A549 (cell line): Measurements from ENCODE around the gene SHC2. TPM values are rescaled to one million over a fixed set of nuclear protein-coding genes. Genes with fewer than 3 reads are reported as not detected.

Source experiments
- ATAC-seq, 2 experiments: fragments of 200-7000 bp in 1 of 2; fragments of >200 bp in 1 of 2; cut with Nextera tagmentation in 1 of 2; cut with Tn5 transposase in 1 of 2; 3 replicates each; pipeline versions ENCODE4 v1.8.0 to v1.9.1; 2018 to 2020; ENCODE audit warnings: mild to moderate bottlenecking in 1 of 2, moderate library complexity in 1 of 2
- CTCF ChIA-PET: fragments of 300-600 bp; sonication (Branson Sonifier 250); formaldehyde crosslinking; extraction: SDS; loops from one replicate; lab custom pipeline; 2021; ENCODE audit warnings: antibody characterized with exemption, inconsistent platforms; lab: Yijun Ruan, JAX
- POLR2A ChIA-PET: fragments of 350-600 bp; formaldehyde crosslinking; extraction: SDS; loops from one replicate; lab custom pipeline; 2021; ENCODE audit warnings: antibody characterized with exemption, inconsistent platforms; lab: Yijun Ruan, JAX
- DNase-seq, 2 experiments: peaks; one replicate each; pipeline versions ENCODE4 v3.0.0 to v3.0.0-alpha.2; 2011 to 2016; ENCODE audit warnings: low read depth in 1 of 2, low spot score in 1 of 2
- FAIRE-seq: peaks from 2 replicates; lab custom pipeline; 2011; peaks lifted over from hg19 to GRCh38; lab: Jason Lieb, UNC
- H3K27ac ChIP-seq, 2 experiments: fragments of >200 bp; sonication (Bioruptor Twin); formaldehyde crosslinking; 3 replicates each; pipeline ENCODE4 v1.5.1; 2016 to 2017
- H3K4me1 ChIP-seq: fragments of >200 bp; sonication (Bioruptor Twin); formaldehyde crosslinking; 3 replicates; pipeline ENCODE4 v1.6.1; 2016
- H3K4me2 ChIP-seq: fragments of >200 bp; sonication (Bioruptor Twin); formaldehyde crosslinking; 3 replicates; pipeline ENCODE4 v1.6.1; 2016
- H3K4me3 ChIP-seq: fragments of >200 bp; sonication (Bioruptor Twin); formaldehyde crosslinking; 3 replicates; pipeline ENCODE4 v1.5.1; 2016
- H3K9me3 ChIP-seq: fragments of >200 bp; sonication (Bioruptor Twin); formaldehyde crosslinking; 3 replicates; pipeline ENCODE4 v1.6.1; 2016
- BHLHE40 ChIP-seq: IDR thresholded peaks from 2 replicates; pipeline ENCODE4 v1.6.1; 2012; ENCODE audit warnings: low read depth, low read length, inconsistent platforms
- CBX8 ChIP-seq: fragments of 200-600 bp; sonication (generic); IDR thresholded peaks from 2 replicates; pipeline ENCODE4 v1.6.1; 2016
- CEBPB ChIP-seq, 2 experiments: fragments of >200 bp in 1 of 2; sonication (Bioruptor Twin) in 1 of 2; formaldehyde crosslinking in 1 of 2; IDR thresholded peaks; 2 replicates each; pipeline ENCODE4 v1.6.1; 2012 to 2016
- CHD4 ChIP-seq: fragments of 200-600 bp; sonication (generic); IDR thresholded peaks from 2 replicates; pipeline ENCODE4 v1.6.1; 2016; ENCODE audit warnings: antibody characterized with exemption, mild to moderate bottlenecking, borderline replicate concordance
- EHF ChIP-seq: fragments of 250-450 bp; sonication (Bioruptor Pico); IDR thresholded peaks from 2 replicates; pipeline ENCODE4 v1.5.0; 2020; ENCODE audit warnings: mild to moderate bottlenecking
- EHMT2 ChIP-seq: fragments of 200-600 bp; sonication (generic); IDR thresholded peaks from 2 replicates; pipeline ENCODE4 v1.6.1; 2016; ENCODE audit warnings: antibody characterized with exemption, low read depth, mild to moderate bottlenecking, moderate library complexity
- FOSB ChIP-seq: fragments of 250-450 bp; sonication (Bioruptor Pico); IDR thresholded peaks from 2 replicates; pipeline ENCODE4 v1.5.0; 2020; ENCODE audit warnings: mild to moderate bottlenecking, moderate library complexity
- FOSL2 ChIP-seq, 2 experiments: fragments of 450-650 bp in 1 of 2; fragments of >200 bp in 1 of 2; sonication (Bioruptor Twin) in 1 of 2; formaldehyde crosslinking; IDR thresholded peaks; 2 replicates each; pipeline versions ENCODE4 v1.5.0 to v1.6.1; 2016 to 2020; ENCODE audit warnings: mild to moderate bottlenecking in 1 of 2, moderate library complexity in 1 of 2
- GATA3 ChIP-seq: IDR thresholded peaks from 2 replicates; pipeline ENCODE4 v1.6.1; 2012; ENCODE audit warnings: borderline replicate concordance
- HDAC2 ChIP-seq: fragments of 200-600 bp; sonication (generic); IDR thresholded peaks from 2 replicates; pipeline ENCODE4 v1.6.1; 2016
- HEYL ChIP-seq: fragments of 250-450 bp; sonication (Bioruptor Pico); IDR thresholded peaks from 2 replicates; pipeline ENCODE4 v1.8.0; 2021; ENCODE audit warnings: mild to moderate bottlenecking, moderate library complexity
- HOXB13 ChIP-seq: fragments of 250-450 bp; sonication (Bioruptor Pico); IDR thresholded peaks from 2 replicates; pipeline ENCODE4 v1.5.0; 2020; ENCODE audit warnings: low read depth, mild to moderate bottlenecking, moderate library complexity
- HOXB5 ChIP-seq: fragments of 250-450 bp; sonication (Bioruptor Pico); IDR thresholded peaks from 2 replicates; pipeline ENCODE4 v1.5.0; 2020; ENCODE audit warnings: mild to moderate bottlenecking, moderate library complexity
- JUN ChIP-seq, 2 experiments: fragments of >200 bp; sonication (Bioruptor Twin); formaldehyde crosslinking; IDR thresholded peaks; 2 replicates in 1 of 2; 3 replicates in 1 of 2; pipeline ENCODE4 v1.6.1; 2016 to 2017
- JUNB ChIP-seq: fragments of >200 bp; sonication (Bioruptor Twin); formaldehyde crosslinking; IDR thresholded peaks from 2 replicates; pipeline ENCODE4 v1.6.1; 2016
- KDM1A ChIP-seq: fragments of 200-600 bp; sonication (generic); IDR thresholded peaks from 2 replicates; pipeline ENCODE4 v1.6.1; 2016; ENCODE audit warnings: low read depth, mild to moderate bottlenecking
- KDM5A ChIP-seq: fragments of 200-600 bp; sonication (generic); IDR thresholded peaks from 2 replicates; pipeline ENCODE4 v1.6.1; 2016; ENCODE audit warnings: antibody characterized with exemption, mild to moderate bottlenecking
- MAZ ChIP-seq: fragments of 150-350 bp; IDR thresholded peaks from 2 replicates; pipeline ENCODE4 v1.6.1; 2014; ENCODE audit warnings: antibody characterized with exemption, low read depth, low read length, borderline replicate concordance
- NFE2L2 ChIP-seq: fragments of 150-350 bp; conservative IDR thresholded peaks from 2 replicates; pipeline ENCODE4 v1.6.1; 2014; ENCODE audit warnings: low read length
- NR3C1 ChIP-seq: fragments of >200 bp; sonication (Bioruptor Twin); formaldehyde crosslinking; IDR thresholded peaks from 3 replicates; pipeline ENCODE4 v1.6.1; 2017
- PHF8 ChIP-seq: fragments of 200-600 bp; sonication (generic); IDR thresholded peaks from 2 replicates; pipeline ENCODE4 v1.6.1; 2016; ENCODE audit warnings: low read depth, mild to moderate bottlenecking, antibody characterized with exemption, moderate library complexity, borderline replicate concordance
- POLR2A ChIP-seq: IDR thresholded peaks from 2 replicates; pipeline ENCODE4 v1.6.1; 2012; ENCODE audit warnings: mild to moderate bottlenecking, low read length
- POLR2AphosphoS2 ChIP-seq: conservative IDR thresholded peaks from 2 replicates; pipeline ENCODE4 v1.6.1; 2012; ENCODE audit warnings: low read length, improper control_type of control experiment, inconsistent platforms
- RCOR1 ChIP-seq: fragments of 150-350 bp; IDR thresholded peaks from 2 replicates; pipeline ENCODE4 v1.6.1; 2014; ENCODE audit warnings: antibody characterized with exemption, low read length, low read depth
- RNF2 ChIP-seq: fragments of 200-600 bp; sonication (generic); IDR thresholded peaks from 2 replicates; pipeline ENCODE4 v1.6.1; 2016; ENCODE audit warnings: low read depth, mild to moderate bottlenecking, antibody characterized with exemption, moderate library complexity, borderline replicate concordance
- SMC3 ChIP-seq: fragments of >200 bp; sonication (Bioruptor Twin); formaldehyde crosslinking; IDR thresholded peaks from 3 replicates; pipeline ENCODE4 v1.6.1; 2018; ENCODE audit warnings: inconsistent platforms
- ZC3H11A ChIP-seq: fragments of 450-650 bp; IDR thresholded peaks from 2 replicates; pipeline ENCODE4 v1.6.1; 2014; ENCODE audit warnings: antibody characterized with exemption, mild to moderate bottlenecking
- WGBS: methylation state at CpG from one replicate; pipeline ENCODE4 v1.1.6; 2017; ENCODE audit errors: missing lambda C conversion rate; 5-methylcytosine and 5-hydroxymethylcytosine counted together
- polyA plus RNA-seq, 4 experiments: library from polyadenylated mRNA; depleted of rRNA in 3 of 4; stranded (reverse); fragments of >200 nt; fragmentation: RNase III in 1 of 4; extraction: RNeasy Plus Mini Kit Qiagen cat#74134 plus additional on column Dnase treatment in 1 of 4; gene quantifications; 2 replicates in 3 of 4; 3 replicates in 1 of 4; pipeline ENCODE4 v1.2.3, GENCODE V29; 2011 to 2017
- TF ChIP-seq, protein P1 (sequence below): fragments of 250-450 bp; sonication (Bioruptor Pico); IDR thresholded peaks from 2 replicates; pipeline ENCODE4 v1.5.0; 2020; ENCODE audit warnings: low read depth, mild to moderate bottlenecking, moderate library complexity
- TF ChIP-seq, protein P2 (sequence below): fragments of >200 bp; sonication (Bioruptor Twin); formaldehyde crosslinking; IDR thresholded peaks from 2 replicates; pipeline ENCODE4 v1.6.1; 2016
- TF ChIP-seq, protein P3 (sequence below): fragments of >200 bp; sonication (Bioruptor Twin); formaldehyde crosslinking; IDR thresholded peaks from 3 replicates; pipeline ENCODE4 v1.6.1; 2016
- TF ChIP-seq, protein P4 (sequence below): fragments of 150-350 bp; IDR thresholded peaks from 2 replicates; pipeline ENCODE4 v1.6.1; 2014; ENCODE audit warnings: low read depth, mild to moderate bottlenecking, low read length

The SHC2 gene
- polyA plus RNA-seq, 2 of the 4 experiments (the other 2 are of a cell fraction), result 0.36 to 0.58 TPM

DNA sequence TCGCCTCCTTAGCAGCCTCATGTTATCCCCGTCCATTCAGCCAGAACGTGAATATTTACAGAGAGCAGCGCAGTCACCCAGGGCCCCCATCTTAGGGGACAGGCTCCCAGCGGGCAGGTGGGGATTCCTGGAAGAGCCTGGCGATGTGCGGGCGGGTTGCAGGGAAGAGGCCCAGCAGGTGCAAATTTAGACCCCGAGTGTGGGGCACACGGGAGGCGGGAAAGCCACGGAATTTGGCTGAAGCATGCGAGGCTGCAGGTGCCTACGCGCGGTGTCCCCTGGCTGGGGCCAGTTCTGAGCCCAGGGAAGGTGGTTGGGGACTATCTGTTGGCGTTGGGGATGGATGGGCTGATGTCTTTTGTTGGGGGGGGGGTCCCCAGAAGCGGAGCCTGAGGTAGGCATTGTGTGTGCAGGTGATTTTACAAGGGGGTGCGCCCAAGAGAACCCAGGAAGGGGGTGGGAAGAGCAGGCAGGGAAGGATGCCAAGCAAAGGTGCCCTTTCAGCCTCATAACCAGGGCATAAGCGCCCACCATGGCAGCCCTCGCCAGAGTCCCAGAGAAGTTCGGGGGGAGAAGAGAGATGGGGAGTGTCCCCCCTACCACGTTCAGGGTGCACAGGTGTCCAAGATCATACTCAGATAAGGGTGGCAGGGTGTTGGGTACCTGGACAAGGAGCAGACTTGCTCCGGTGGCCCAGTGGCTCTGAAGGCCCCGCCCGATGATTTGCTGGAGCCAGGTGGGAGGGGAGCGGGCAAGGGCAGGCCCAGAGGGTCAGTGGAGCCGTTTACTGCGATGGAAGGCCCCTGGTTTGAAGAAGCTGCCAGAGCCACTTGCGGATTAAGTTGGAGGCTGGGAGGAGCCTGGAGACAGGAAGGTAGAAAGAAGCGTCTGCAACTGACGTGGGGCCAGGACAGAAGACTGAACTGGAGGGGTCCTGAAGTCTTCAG, 47.6 kb upstream of the SHC2 start (continued):
- TF ChIP-seq HOXB5 (CRISPR knock-in tag), result no peak
- TF ChIP-seq HEYL, result no peak
- TF ChIP-seq RNF2, result no peak

DNA sequence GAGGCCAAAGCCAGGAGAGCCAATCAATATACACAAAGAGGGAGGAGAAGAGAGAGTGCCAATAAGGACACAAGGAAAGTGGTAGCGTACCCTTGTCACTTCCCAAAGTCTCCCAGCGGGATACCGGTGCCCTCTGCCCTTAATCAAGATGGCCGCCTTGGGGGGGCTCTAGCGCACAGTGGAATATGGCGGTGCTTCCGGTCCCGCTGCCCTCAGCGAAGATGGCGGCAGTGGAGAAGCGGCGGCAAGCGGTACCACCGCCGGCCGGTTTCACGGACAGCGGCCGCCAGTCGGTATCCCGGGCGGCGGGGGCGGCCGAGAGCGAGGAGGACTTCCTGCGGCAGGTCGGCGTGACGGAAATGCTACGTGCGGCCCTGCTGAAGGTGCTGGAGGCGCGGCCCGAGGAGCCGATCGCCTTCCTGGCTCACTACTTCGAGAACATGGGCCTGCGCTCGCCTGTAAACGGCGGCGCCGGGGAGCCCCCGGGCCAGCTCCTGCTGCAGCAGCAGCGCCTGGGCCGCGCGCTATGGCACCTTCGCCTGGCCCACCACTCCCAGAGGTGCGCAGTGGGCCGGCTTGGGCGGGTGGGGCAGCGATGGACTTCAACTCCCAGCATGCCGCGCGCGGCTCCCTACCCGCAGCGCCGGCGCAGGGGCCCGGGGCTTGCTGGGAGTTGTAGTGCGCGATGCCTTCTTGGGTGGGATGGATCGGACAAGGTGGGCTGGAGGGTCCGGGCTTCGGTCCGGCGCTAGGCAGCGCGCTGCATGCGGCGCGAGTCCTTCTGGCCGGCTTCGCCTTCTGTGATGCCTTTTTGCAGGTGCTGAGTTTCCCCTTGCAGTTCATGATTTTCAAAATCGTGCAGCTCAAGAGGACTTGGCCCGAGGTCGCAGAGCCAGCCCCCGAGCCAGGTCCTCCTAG, 46.7 kb upstream of the SHC2 start, which contains the start of gene TPGS1:
Gene TPGS1, plus strand, starts transcription at position 212 of the 918 bp plus-strand sequence. Its CDS starts 10 bp downstream, at position 222.
- ATAC-seq (peak; percentile 83 to 88), FAIRE-seq (no peak), DNase-seq (peak in 1 of 2 experiments; percentile 75)
- CTCF ChIA-PET, result interaction anchor here (0.6 to 2.8 kb wide), 13 partner anchors 8 to 119 kb away, joined by 3 to 17 read pairs (median 5); partner anchors contain the start of genes CDC34 and MADCAM1
- H3K27ac ChIP-seq, result peak within 1 kb of the TSS; percentile 99 to 100
- peaks cover 4% of the 10 kb centered on the region; the same call in 1 of the 3 replicates for H3K4me1 ChIP-seq
- peak within 1 kb of the TSS; percentile 99 for H3K4me3 ChIP-seq
- POLR2A ChIA-PET, result interaction anchor here (1.4 to 1.6 kb wide), 4 partner anchors 12 to 24 kb away, joined by 3 to 9 read pairs (median 4); partner anchors contain the start of gene CDC34
- 4% methylated on average over 27 of the region's 81 CpGs for WGBS
- TF ChIP-seq JUNB (no peak), JUN (IDR thresholded peaks at IDR 0.05) (peak; percentile 60 to 71; a peak in 4 of 5 replicates), HOXB5 (CRISPR knock-in tag) (0 out of 2 replicates have a peak, but pooled peaks have one; percentile 38), RCOR1 (no peak), PHF8 (peak; percentile 77), BHLHE40 (no peak), POLR2A (peak; percentile 55), CEBPB (IDR thresholded peaks at IDR 0.05) (no peak), MAZ (no peak), FOSB (no peak), EHMT2 (no peak), NR3C1 (no peak), EHF (CRISPR knock-in tag) (no peak), HDAC2 (no peak), KDM5A (peak; percentile 80), FOSL2 (IDR thresholded peaks at IDR 0.05) (no peak), FOSL2 (CRISPR knock-in tag; IDR thresholded peaks at IDR 0.05) (no peak), ZC3H11A (no peak), NFE2L2 (no peak), GATA3 (no peak), KDM1A (no peak), SMC3 (no peak), HOXB13 (CRISPR knock-in tag) (0 out of 2 replicates have a peak, but pooled peaks have one; percentile 35), CBX8 (no peak), CHD4 (no peak), POLR2AphosphoS2 (no peak)
- TF ChIP-seq, protein P1, sequence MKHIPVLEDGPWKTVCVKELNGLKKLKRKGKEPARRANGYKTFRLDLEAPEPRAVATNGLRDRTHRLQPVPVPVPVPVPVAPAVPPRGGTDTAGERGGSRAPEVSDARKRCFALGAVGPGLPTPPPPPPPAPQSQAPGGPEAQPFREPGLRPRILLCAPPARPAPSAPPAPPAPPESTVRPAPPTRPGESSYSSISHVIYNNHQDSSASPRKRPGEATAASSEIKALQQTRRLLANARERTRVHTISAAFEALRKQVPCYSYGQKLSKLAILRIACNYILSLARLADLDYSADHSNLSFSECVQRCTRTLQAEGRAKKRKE (CRISPR knock-in tag), result no peak
- TF ChIP-seq, protein P2, sequence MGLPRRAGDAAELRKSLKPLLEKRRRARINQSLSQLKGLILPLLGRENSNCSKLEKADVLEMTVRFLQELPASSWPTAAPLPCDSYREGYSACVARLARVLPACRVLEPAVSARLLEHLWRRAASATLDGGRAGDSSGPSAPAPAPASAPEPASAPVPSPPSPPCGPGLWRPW, result no peak
- TF ChIP-seq, protein P3, sequence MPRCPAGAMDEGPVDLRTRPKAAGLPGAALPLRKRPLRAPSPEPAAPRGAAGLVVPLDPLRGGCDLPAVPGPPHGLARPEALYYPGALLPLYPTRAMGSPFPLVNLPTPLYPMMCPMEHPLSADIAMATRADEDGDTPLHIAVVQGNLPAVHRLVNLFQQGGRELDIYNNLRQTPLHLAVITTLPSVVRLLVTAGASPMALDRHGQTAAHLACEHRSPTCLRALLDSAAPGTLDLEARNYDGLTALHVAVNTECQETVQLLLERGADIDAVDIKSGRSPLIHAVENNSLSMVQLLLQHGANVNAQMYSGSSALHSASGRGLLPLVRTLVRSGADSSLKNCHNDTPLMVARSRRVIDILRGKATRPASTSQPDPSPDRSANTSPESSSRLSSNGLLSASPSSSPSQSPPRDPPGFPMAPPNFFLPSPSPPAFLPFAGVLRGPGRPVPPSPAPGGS, result 0 out of 3 replicates have a peak, but pooled peaks have one; percentile 15
- TF ChIP-seq, protein P4, sequence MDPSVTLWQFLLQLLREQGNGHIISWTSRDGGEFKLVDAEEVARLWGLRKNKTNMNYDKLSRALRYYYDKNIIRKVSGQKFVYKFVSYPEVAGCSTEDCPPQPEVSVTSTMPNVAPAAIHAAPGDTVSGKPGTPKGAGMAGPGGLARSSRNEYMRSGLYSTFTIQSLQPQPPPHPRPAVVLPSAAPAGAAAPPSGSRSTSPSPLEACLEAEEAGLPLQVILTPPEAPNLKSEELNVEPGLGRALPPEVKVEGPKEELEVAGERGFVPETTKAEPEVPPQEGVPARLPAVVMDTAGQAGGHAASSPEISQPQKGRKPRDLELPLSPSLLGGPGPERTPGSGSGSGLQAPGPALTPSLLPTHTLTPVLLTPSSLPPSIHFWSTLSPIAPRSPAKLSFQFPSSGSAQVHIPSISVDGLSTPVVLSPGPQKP, result no peak
- H3K9me3 ChIP-seq, result no peaks in the 10 kb centered on the region
- H3K4me2 ChIP-seq, result peak within 1 kb of the TSS; percentile 99
